ACC112 (cell line): ENCODE measurements around the gene TACO1.
A peak's percentile ranks its signal among the peaks of the same experiment; 100 is the strongest.

Experiments
- H2AFZ ChIP-seq: fragments of 200-600 bp; sonication (generic); one replicate; pipeline ENCODE4 v1.6.0; 2017; ENCODE audit warnings: antibody characterized with exemption, low read length; ENCODE audit not compliant: unreplicated experiment
- H3K27ac ChIP-seq: fragments of 200-600 bp; sonication (generic); 2 replicates; pipeline ENCODE4 v1.5.1; 2014; ENCODE audit warnings: low read depth, mild to moderate bottlenecking, antibody characterized with exemption, low read length, moderate library complexity
- H3K27me3 ChIP-seq: fragments of 200-600 bp; sonication (generic); 2 replicates; pipeline ENCODE4 v1.6.1; 2014; ENCODE audit warnings: mild to moderate bottlenecking, antibody characterized with exemption, low read length, moderate library complexity, mixed read lengths; ENCODE audit not compliant: insufficient read depth
- H3K36me3 ChIP-seq: fragments of 200-600 bp; sonication (generic); 2 replicates; pipeline ENCODE4 v1.6.1; 2016; ENCODE audit warnings: mild to moderate bottlenecking, antibody characterized with exemption, low read length, moderate library complexity, mixed read lengths; ENCODE audit not compliant: insufficient read depth
- H3K4me1 ChIP-seq: fragments of 200-600 bp; sonication (generic); one replicate; pipeline ENCODE4 v1.6.1; 2016; ENCODE audit warnings: low read length, mixed read lengths; ENCODE audit not compliant: insufficient read depth, unreplicated experiment, control insufficient read depth
- H3K4me3 ChIP-seq: fragments of 200-600 bp; sonication (generic); 2 replicates; pipeline ENCODE4 v1.5.1; 2014; ENCODE audit warnings: mild to moderate bottlenecking, low read depth, low read length
- H3K79me2 ChIP-seq: fragments of 200-600 bp; sonication (generic); one replicate; pipeline ENCODE4 v1.6.0; 2016; ENCODE audit warnings: low read length; ENCODE audit not compliant: control insufficient read depth, unreplicated experiment, insufficient read depth

Gene TACO1

GRCh38 chr17:63600569-63601438 lies at the start of gene TACO1:
TACO1 (plus strand) TSS chr17:63600895; CDS start chr17:63601084, 189 bp downstream.
- Histone ChIP-seq H3K27me3 (no peaks in the 10 kb centered on the region), H3K79me2 (peaks cover 7% of the 10 kb centered on the region), H3K27ac (peak within 1 kb of the TSS; percentile 0; the same call in 1 of the 2 replicates), H3K36me3 (0 out of 2 replicates have a peak, but pooled peaks cover 4% of the 10 kb centered on the region), H3K4me3 (peak within 1 kb of the TSS; percentile 80), H3K4me1 (peaks cover 4% of the 10 kb centered on the region), H2AFZ (peak within 1 kb of the TSS; percentile 75)

GRCh38 chr17:63552211-63552610 lies 48.5 kb upstream of the TACO1 start:
- Histone ChIP-seq H3K79me2 (peaks cover 67% of the 10 kb centered on the region), H3K27ac (no peak overlapping the region), H2AFZ (no peak overlapping the region), H3K36me3 (no peaks in the 10 kb centered on the region; the same call in 1 of the 2 replicates), H3K4me3 (peak overlapping the region; percentile 80), H3K27me3 (no peaks in the 10 kb centered on the region), H3K4me1 (peaks cover 11% of the 10 kb centered on the region)

GRCh38 chr17:63555500-63556156 lies 45.1 kb upstream of the TACO1 start:
- Histone ChIP-seq H3K27me3 (no peaks in the 10 kb centered on the region), H3K27ac (no peak overlapping the region), H3K4me1 (peaks cover 11% of the 10 kb centered on the region), H3K36me3 (no peaks in the 10 kb centered on the region; the same call in 1 of the 2 replicates), H3K79me2 (peaks cover 92% of the 10 kb centered on the region), H3K4me3 (no peak overlapping the region), H2AFZ (no peak overlapping the region)

GRCh38 chr17:63557416-63557815 lies 43.3 kb upstream of the TACO1 start:
- Histone ChIP-seq H3K4me1 (peaks cover 6% of the 10 kb centered on the region), H3K36me3 (no peaks in the 10 kb centered on the region; the same call in 1 of the 2 replicates), H3K27ac (no peak overlapping the region), H2AFZ (no peak overlapping the region), H3K4me3 (no peak overlapping the region), H3K79me2 (peaks cover 90% of the 10 kb centered on the region), H3K27me3 (no peaks in the 10 kb centered on the region)

DNA sequence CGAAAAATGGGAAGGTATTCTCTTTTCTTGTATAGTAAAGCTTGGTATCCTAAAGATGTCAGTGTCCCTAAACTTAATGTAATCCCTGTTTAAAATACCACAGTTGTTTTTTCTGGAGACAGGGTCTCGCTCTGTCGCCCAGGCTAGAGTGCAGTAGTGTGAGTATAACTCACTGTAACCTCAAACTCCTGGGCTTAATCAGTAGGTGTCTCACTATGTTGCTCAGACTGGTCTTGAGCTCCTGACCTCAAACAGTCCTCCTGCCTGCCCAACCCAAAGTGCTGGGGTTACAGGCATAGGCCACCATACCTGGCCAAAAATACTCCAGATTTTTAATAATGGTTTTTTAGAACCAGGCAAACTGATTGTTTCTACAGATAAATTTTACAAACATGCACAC lies 42.3 kb upstream of the TACO1 start:
- Histone ChIP-seq H3K4me3 (no peak overlapping the region), H3K4me1 (no peaks in the 10 kb centered on the region), H3K36me3 (no peaks in the 10 kb centered on the region; the same call in 1 of the 2 replicates), H3K27ac (no peak overlapping the region), H2AFZ (no peak overlapping the region), H3K79me2 (peaks cover 87% of the 10 kb centered on the region), H3K27me3 (no peaks in the 10 kb centered on the region)

- Histone ChIP-seq H3K27ac (no peak overlapping the region), H3K79me2 (peaks cover 77% of the 10 kb centered on the region), H2AFZ (no peak overlapping the region), H3K36me3 (no peaks in the 10 kb centered on the region), H3K27me3 (no peaks in the 10 kb centered on the region), H3K4me3 (no peak overlapping the region), H3K4me1 (no peaks in the 10 kb centered on the region)
Observed at GRCh38 chr17:63561819-63562218, 38.9 kb upstream of the TACO1 start.

- no peaks in the 10 kb centered on the region for H3K27me3 ChIP-seq
- peaks cover 73% of the 10 kb centered on the region for H3K79me2 ChIP-seq
- H3K27ac ChIP-seq = no peak overlapping the region
- H3K4me3 ChIP-seq = no peak overlapping the region
- H3K36me3 ChIP-seq = no peaks in the 10 kb centered on the region
- H2AFZ ChIP-seq = no peak overlapping the region
- no peaks in the 10 kb centered on the region for H3K4me1 ChIP-seq
Observed at GRCh38 chr17:63563339-63563738, 37.4 kb upstream of the TACO1 start.

- Histone ChIP-seq H2AFZ (no peak overlapping the region), H3K27me3 (no peaks in the 10 kb centered on the region), H3K36me3 (no peaks in the 10 kb centered on the region), H3K27ac (no peak overlapping the region), H3K4me3 (no peak overlapping the region), H3K79me2 (peaks cover 78% of the 10 kb centered on the region), H3K4me1 (no peaks in the 10 kb centered on the region)
Observed at GRCh38 chr17:63564562-63564961, 36.1 kb upstream of the TACO1 start.

- peaks cover 66% of the 10 kb centered on the region for H3K79me2 ChIP-seq
- H3K27ac ChIP-seq = no peak overlapping the region
- no peaks in the 10 kb centered on the region for H3K27me3 ChIP-seq
- no peaks in the 10 kb centered on the region for H3K36me3 ChIP-seq
- no peak overlapping the region for H3K4me3 ChIP-seq
- H2AFZ ChIP-seq = no peak overlapping the region
- peaks cover 10% of the 10 kb centered on the region for H3K4me1 ChIP-seq
Observed at GRCh38 chr17:63567229-63567628, 33.5 kb upstream of the TACO1 start.

DNA sequence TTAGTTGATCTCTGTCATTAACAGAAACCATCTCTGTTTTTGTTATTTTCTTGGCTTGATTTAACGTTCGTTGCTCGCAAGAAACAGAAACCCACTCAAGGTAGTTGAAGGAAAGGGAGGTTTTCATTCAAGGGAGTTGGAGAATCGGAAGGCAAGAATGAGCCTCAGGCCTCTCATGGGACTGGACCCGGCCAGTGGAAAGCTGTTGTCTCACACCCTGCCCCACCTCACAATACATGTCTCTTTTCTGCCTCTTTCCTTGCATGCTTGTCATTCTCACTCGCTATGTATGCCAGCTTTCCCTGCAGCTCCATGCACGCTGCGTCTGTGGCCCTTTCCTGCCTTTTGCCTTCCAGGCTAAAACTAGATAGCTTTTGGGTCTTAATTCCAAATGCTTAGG lies 32.1 kb upstream of the TACO1 start:
- Histone ChIP-seq H3K4me3 (no peak overlapping the region), H2AFZ (no peak overlapping the region), H3K4me1 (peaks cover 11% of the 10 kb centered on the region), H3K79me2 (peaks cover 71% of the 10 kb centered on the region), H3K27ac (no peak overlapping the region), H3K36me3 (no peaks in the 10 kb centered on the region), H3K27me3 (no peaks in the 10 kb centered on the region)
